GM21717 (cell line): ENCODE measurements around the gene MTHFSD.

Experiments used
- ATAC-seq: cut with Tn5 transposase; IDR thresholded peaks from one replicate; pipeline ENCODE4 v1.9.1; 2021; ENCODE audit warnings: mild to moderate bottlenecking, moderate library complexity; ENCODE audit not compliant: unreplicated experiment

The MTHFSD gene

DNA sequence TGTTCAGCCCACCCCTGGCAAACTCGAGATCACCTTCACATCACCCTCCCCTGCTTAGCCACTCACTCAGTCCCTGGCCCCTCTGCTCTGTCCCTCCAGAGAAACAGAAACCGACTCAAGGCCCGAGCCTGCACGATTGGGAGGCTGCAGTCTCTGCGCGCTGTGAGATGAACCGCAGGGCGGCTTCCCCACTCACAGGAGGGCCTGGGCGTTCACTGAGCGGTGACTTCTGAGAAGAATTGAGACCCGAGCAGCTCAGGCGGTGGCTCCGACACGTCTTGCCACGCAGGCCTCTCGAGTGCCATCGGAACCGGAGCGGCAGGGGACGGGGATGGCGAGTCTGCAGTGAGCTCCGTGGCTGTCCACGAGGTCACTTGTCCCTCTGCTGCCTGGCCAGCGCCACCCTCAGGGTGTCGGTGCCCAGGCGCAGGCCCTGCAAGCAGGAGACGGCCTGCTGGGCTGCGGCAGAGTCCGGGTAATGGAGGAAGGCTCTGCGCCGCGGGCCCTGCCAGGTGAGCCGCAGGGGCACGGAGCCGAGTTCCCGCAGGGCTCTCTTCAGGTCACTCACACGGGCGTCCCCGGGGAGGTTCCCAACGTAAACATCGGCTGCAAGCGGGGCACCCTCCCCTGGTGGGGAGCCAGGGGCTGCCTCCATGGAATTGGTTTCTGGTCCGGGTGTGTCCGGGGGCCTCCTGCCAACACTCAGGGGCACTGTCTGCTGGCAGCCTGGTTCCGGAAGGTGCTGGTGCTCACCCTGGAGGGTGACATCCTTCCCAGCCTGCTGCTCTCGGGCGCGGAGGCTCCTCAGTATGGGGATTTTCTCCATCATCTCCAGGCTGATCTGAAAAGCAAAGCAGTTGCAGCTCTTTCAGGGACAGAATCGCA lies 23.2 kb downstream of the MTHFSD start:
- ATAC-seq = no peak

DNA sequence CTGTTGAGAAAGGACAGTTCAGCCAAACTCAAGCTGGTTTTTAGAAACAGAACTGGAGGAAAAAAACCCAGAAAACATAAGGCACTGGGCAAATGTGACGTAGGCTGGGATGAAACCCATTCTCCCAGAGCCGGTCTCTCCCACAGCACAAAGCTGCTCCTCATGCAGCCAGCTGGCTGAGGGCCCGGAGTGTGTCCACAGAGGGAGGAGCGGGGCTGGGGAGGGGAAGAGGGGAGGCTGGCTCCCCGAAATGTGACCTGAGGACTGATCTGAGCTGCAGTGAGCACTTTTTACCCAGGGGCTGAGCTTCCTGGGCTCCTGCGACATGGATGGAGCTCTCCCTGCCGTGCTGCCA lies 23.9 kb downstream of the MTHFSD start:
- ATAC-seq = no peak

DNA sequence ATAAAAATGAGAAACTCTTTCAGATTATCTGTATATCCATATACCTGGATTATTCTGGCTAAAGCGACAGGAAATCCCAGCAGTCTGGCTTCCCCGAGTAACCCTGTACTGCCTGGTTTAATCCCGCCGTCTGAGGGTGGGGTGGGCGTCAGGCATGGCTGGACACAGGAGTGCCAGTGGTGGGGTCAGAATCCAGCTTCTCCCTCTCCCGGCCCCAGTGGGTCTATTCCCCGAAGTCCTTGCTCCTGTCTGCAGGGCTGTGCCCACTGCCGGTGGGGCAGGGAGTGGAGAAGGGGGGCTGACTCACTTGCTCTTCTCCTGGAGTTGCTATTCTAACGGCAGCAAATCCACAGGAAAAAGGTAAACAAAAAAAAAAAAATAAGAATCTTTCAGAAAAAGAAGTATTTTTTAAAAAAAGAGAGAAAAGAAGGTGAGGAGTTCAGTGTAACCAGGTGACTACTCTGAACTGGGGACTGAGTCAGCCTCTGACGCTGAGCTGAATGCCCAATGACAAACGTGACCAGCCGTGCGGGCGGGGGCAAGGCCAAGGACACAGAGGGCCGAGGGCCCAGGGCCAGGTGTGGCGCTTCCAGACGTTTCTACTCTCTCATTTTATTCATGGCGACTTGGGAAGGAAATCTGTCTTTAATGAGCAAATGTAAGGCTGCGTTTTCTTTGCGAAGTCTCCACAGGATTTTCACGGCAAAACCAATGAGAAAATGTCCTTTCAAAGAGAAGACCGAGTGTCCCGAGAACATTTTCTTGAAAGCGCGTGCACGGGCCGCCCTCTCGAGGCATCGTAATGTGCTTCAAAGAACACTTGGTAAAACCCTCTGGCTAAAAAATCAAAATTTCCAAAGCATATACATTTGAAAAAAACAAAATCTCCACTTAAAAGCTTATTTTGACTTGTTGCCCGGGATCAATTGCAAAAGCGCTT lies 24.5 kb downstream of the MTHFSD start:
- no peak for ATAC-seq

DNA sequence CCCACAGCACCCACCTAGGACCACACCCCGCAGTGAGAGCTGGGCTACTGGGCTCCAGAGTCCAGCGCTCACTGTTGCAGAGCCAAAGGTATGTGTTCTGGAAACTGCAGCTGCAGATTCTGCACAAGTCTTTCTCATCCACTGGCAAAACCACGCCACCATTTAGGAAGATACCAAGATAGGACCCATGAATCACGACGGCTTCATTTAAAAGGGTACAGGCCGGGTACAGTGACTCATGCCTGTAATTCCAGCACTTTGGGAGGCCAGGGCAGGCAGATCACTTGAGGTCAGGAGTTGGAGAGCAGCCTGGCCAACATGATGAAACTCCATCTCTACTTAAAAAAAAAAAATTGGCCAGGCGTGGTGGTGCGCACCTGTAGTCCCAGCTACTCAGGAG lies 25.9 kb downstream of the MTHFSD start:
- ATAC-seq = no peak

DNA sequence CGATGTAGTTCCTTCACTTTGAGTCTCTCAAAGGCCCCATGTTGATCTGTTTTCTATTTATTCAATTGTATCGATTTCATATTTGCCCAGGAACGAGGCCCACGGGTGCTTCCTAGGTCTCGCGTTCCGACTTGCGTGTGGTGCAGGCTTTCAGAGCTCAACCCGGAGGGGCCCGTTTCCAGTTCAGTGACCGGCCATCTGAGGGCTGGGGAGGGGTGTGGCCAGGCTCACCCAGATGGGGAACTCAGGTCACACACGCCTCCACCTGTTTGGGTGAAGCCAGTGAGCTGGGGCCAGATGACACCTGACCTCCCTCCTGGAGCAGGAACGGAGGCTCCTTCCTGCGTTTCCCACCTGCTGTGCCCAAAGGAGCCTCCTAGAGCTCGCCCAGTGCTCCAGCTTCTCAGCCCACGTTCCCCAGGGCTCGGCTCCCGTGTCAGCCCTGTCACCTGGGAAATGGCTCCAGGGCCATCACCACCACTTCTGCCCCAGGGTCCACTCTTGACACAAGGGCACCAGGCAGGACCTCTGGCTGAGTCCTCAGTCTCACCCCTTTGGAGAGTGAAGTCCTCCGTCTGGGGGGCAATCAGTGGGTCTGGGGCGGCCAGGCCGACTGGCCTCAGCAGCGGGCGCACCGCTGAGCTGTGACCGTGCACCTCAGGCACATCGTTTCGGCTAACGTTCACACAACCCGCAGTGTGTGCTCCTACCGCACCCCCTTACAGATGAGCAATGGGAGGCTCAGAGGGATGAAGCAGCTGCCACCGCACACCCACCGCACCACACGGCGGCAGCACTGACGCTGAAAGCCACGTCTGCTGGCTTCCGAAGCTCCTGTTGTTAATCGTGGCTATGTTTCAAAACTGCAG lies 26.7 kb downstream of the MTHFSD start:
- no peak for ATAC-seq

DNA sequence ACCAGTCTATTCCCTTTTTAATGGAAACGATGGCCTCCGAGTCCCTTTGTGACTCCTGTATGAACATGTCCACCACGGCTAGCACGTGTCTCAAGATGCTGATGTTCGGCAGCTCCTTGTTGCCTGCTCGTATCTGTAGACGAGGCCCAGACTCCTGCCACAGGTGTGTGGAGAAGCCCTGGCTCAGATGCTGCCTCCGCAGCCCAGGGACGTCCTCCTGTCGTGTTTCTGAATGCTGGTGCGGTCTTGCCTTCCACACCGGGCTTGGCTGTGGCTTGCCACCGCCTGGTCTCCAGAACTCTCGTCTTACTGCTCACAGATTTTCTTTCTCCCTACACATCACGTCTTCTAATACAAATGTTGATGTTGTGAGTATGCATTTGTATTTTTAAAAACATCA lies 27.7 kb downstream of the MTHFSD start:
- no peak for ATAC-seq

DNA sequence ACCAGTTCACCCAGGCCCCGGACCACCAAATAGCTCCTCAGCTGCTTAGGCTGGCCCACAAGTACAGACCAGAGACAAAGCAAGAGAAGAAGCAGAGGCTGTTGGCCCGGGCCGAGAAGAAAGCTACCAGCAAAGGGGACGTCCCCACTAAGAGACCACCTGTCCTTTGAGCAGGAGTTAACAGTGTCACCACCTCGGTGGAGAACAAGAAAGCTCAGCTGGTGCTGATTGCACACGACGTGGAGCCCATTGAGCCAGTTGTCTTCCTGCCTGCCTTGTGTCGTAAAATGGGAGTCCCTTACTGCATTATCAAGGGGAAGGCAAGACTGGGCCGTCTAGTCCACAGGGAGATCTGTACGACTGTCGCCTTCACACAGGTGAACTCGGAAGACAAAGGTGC lies 29.3 kb downstream of the MTHFSD start:
- ATAC-seq = no peak

DNA sequence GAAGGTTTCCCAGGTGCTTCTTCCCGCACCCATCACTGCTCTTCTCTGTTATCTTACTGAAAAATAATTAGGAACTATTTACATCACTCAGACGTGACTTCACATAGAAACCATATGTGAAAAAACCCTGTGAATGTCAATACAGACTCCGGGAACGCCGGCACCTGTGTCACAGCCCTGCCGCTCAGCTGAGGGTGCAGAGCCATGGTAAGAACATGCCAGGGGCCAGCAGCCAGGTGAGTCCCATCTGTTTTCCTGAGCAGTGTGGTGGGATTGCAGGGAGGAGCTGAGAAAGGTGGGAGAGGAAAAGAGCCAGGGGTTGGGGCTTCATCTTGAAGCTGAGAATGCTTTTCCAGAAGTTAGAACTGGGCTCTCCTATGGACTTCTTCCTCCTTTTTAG lies 31.0 kb downstream of the MTHFSD start:
- ATAC-seq = no peak

DNA sequence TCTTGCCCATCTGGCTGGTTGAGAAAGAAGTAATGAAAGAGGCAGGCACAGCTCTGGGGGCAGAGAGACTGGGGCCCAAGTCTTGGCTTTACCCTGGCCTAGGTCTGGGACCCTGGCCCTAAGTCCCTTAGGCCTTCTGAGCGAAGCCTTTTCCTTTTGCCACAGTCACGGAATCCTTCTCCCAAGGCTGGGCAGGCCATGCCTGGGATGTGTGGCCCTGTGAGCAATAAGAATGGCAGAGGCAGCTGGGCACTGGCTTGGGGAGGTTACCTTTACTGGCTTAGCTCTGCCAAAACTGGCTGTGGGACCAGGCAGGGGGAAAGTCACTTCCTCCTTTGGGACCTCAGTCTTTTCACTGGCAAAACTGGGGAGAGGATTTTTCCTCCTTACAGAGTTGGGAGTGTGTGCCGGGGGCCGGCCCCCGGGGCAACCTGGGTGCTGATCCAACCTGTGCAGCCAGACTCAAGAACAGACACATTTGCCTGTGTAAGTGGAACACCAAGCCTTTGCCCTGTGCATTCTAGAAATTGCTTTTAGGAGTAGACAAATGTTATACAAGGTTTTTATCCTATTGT lies 31.8 kb downstream of the MTHFSD start:
- ATAC-seq = no peak

DNA sequence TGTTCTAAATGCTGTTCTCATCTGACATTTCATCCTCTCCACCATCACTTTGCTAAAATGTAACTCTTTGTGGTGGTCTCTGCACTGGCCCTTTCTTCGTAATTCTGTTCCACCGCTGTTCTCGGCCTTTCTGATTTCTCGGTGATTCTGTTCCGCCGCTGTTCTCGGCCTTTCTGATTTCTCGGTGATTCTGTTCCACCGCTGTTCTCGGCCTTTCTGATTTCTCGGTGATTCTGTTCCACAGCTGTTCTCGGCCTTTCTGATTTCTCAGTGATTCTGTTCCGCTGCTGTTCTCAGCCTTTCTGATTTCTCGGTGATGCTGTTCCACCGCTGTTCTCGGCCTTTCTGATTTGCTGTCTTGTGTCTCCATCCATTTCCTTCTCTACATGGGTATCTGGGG lies 32.4 kb downstream of the MTHFSD start:
- no peak for ATAC-seq

DNA sequence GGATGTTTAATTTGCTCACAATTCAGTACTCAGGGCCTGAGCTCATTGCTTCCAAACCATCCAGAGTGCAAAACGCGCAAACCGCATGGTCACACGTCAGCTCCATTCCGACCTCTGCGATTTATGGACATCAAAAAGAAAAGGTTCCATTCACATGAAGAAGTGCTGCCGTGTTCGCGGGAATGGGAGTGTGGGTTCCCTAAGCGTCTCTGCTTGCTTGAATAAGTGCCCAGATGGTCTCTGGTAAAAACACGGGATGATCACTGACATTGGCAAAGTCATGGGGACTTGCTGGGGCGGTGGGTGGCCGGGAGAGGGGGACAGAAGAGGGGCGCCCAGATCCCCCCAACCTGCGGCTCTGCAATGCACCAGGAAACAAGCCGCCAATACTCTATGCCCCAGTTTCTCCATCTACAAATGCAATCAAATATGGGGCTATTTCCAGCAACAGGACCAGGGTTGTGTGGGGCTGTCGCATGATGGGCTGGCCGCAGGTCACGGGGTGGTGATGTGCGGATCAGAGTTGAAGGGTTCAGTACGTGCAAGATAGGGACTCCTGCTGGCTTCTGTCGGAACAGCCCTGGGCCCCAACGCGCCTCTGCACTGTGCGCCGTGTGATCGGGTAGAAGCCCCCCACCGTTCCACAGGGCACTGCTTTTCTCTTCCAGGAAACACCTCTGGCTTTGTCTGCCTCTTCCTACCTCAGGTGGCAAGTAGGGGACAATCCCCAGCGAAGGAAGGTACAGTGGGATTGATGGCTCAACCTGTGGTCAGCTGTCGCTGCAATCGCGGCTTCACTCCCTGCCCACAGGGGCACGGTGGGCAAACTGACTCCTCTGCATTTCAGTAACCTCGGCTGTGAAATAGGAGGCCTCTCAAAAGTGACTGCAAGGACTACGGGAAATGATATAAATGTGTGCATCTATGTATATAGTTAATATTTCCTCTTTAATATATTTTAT lies 33.5 kb downstream of the MTHFSD start:
- no peak for ATAC-seq

DNA sequence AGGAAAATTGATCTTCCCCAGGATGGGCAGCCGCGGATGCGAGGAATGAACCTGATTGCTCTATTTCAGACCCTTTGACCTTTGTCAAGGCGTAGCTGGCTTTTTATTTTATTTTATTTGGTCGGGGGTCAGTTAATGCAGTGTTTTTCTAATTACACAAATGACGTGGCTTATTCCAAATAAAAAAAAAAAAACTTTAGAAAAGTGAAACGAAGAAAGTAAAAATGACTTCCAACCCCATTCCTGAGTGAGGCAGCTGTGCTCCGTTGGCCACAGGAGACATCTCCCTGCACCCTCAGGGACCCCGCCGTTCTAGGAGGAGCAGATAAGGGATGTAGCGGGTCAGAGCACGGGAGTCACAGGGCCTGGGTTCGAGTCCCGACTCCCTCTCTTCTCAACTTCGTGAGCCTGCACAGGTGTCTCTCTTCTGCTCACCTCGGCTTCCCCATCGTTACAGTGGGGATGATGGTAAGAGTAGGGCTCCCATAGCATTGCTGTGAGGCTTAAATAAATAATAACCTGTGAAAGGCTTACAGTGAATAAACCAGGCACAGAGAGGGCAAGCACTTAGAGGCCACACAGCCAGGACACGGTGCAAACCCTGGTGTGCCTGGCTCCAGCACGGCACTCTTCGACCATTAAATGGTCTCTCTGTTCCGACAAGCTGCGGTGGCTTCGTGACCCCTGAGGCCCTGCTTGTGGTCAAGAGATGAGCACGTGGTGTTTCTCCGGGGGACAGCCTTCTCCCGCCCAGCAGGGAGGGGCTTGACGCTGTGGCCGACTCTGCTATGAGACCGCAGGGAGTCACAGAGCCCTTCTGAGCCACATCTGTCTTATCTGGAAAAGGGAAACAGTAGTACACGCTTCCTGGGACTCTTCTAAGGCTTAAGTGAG lies 34.5 kb downstream of the MTHFSD start:
- no peak for ATAC-seq

DNA sequence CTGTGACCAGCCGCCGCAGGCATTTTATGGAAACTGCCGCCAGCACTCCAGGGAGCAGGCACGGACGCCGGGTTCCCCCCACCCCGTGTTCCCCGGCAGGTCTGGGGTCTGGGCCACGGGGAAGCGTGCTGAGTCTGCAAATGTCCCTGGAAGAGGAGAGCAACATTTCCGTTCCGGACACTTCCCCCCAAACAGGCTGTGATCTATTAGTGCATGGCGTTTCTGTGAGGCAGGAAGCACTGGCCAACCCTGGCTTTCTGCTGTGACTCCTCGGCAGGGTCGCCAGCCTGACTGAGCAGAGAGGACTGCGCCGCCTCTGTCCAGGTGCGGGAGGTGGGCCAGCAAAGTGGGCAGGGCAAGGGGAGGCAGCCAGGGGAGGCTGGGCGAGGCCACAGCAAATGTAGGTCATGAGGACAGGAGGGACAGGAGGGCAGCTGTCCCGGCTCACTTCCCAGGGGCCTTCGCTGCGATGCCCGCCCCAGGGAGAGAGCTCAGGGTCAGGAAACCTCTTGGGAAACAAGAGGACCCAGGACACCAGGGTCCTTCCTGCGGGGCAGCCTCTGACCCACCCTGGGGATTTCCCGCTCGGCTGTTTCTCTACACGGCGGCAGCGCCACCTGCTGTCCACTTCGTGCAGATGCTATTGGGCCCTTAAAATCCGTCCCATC lies 35.3 kb downstream of the MTHFSD start:
- no peak for ATAC-seq

DNA sequence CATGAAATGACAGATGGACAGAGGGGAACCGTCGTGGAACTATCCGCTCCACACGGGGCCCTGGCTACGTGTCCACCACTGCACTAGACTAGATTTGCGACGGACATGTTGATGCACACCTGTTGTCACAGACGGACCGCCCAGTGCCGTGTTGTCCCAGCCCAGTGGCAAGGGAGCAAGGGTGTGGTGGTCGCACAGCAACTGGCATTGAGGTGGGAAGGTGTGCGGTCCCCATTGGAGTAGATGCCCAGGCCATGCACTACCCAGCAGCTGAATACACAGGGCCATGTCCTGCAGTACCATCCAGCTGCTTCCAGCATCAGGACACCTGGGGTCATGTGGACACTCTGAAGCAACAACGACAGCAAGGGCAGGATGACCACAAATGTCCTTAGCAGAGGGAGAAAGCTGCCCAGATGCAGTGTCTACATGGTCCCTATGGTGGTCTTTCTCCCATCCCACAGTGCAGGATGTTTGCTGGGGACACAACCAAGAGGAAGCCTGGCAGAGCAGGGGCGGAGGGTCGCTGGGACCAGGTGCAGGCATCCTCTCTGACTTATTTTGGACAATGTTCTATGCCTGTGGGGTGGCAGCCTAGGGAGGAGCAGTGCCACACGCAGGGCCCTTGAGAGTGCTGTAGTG lies 35.9 kb downstream of the MTHFSD start:
- ATAC-seq = no peak

DNA sequence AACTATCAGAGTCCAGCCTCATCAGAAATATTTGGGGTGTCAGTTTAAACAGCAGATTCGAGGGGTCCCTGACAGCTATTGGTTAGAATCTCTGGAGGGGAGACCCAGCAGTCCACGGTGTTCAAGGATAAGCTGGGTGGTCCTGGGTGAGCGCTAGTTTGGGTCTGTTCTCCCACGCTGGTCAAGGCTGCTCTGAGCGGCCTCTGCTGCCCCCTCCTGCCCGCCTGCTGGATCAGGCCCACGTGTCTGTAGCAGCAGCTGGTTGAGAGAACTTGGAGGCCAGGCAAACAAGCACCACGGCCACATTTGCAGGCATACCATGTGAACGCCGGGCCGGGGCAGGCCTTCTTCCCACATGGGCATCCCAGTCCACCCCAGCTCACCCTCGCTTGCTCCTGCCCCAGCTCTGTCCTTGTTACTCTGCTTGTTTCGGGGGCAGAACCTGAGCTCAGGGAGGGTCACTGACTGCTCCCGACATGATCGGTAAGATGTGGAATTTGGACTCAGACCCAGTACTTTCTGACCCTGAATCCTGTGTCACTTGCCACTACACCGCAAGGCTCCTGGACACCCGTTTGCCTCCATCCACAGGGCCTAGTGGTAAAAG lies 37.3 kb downstream of the MTHFSD start:
- ATAC-seq = no peak

DNA sequence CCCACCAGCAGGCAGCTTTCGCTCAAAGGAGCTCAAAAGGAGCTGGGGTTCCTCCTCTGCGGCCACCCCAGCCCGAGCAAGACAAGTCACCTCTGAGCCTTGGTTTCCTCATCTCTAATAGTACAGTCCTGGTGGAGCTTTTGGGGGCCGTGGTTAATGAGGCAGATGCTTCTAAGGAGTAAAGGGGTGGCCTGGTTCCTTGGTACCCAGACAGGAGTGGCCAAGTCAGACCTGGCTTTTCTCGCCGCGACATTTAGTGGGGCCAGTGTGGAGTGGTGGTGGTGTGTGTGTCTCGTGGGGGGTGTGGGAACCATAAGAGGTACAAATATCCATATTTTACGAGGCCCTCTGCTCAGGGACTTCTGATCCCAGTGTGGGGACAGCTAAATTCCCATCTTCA lies 38.0 kb downstream of the MTHFSD start:
- ATAC-seq = no peak

DNA sequence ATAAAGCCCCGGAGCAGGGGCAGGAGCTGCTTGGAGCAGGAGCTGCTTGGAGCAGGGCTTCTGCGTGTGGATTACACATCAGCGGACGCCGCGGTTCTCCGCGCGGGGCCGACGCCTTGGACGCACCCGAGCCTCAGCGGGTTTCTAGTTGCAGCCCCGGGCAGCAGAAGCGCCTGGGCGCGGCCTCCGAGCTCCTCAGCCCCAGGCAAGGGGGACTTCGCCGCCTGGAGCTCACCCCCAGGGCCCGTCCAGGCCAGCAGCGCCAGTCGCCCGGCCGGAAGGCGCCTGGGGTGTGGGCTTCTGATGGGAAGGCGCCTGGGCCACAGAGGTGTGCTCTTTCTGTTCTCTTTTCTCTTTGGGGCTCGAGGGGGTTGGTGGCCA lies 38.4 kb downstream of the MTHFSD start:
- no peak for ATAC-seq
